Measurements from ENCODE around the gene ANO9.

The ANO9 gene

GRCh38 chr11:409600-410483, 32.0 kb downstream of the ANO9 start:
- in situ Hi-C loops (cut with MboI; ENCODE audit: low pct_unique_long_range_greater_than_20kb, low sequenced_read_pairs, unreplicated experiment): no loop called here
- no peak for TF ChIP-seq CTCF (IDR thresholded peaks at IDR 0.05; ENCODE audit: extremely low read depth, insufficient read depth, missing control alignments)

GRCh38 chr11:409008-409599, 32.7 kb downstream of the ANO9 start:
- in situ Hi-C loops (cut with MboI; ENCODE audit: low pct_unique_long_range_greater_than_20kb, low sequenced_read_pairs, unreplicated experiment): no loop called here
- DNase-seq (ENCODE audit: low spot score): no peak

More at GRCh38 chr11:409600-410483, 32.0 kb downstream of the ANO9 start:
- no peak for DNase-seq (ENCODE audit: low spot score)

GRCh38 chr11:408154-409007, 33.4 kb downstream of the ANO9 start:
- DNase-seq (ENCODE audit: low spot score): no peak
- no peak for TF ChIP-seq CTCF (IDR thresholded peaks at IDR 0.05; ENCODE audit: extremely low read depth, insufficient read depth, missing control alignments)
- in situ Hi-C loops (cut with MboI; ENCODE audit: low pct_unique_long_range_greater_than_20kb, low sequenced_read_pairs, unreplicated experiment): no loop called here

More at GRCh38 chr11:409008-409599, 32.7 kb downstream of the ANO9 start:
- TF ChIP-seq CTCF (IDR thresholded peaks at IDR 0.05; ENCODE audit: extremely low read depth, insufficient read depth, missing control alignments): no peak

- no peak for DNase-seq (ENCODE audit: low spot score)
- in situ Hi-C loops (cut with MboI; ENCODE audit: low pct_unique_long_range_greater_than_20kb, low sequenced_read_pairs, unreplicated experiment): no loop called here
- TF ChIP-seq CTCF (IDR thresholded peaks at IDR 0.05; ENCODE audit: extremely low read depth, insufficient read depth, missing control alignments): no peak
Measured at GRCh38 chr11:407651-408123, 34.1 kb downstream of the ANO9 start.

GRCh38 chr11:406796-407650, 34.8 kb downstream of the ANO9 start:
- in situ Hi-C loops (cut with MboI; ENCODE audit: low pct_unique_long_range_greater_than_20kb, low sequenced_read_pairs, unreplicated experiment): no loop called here
- peak; percentile 38 for TF ChIP-seq CTCF (IDR thresholded peaks at IDR 0.05; ENCODE audit: extremely low read depth, insufficient read depth, missing control alignments)
- peak; percentile 95 for DNase-seq (ENCODE audit: low spot score)
